Astrocyte (in vitro differentiated cells and primary cell): ENCODE data around the gene FAM43B. TPM values are rescaled to one million over a fixed set of nuclear protein-coding genes. Genes with fewer than 3 reads are reported as not detected.
A peak's percentile ranks its signal among the peaks of the same experiment; 100 is the strongest.

Source experiments
- DNase-seq: peaks from one replicate; pipeline ENCODE4 v3.0.0-alpha.2; 2010; ENCODE audit warnings: low read depth
- FAIRE-seq: peaks from 2 replicates; lab custom pipeline; 2011; peaks lifted over from hg19 to GRCh38; lab: Jason Lieb, UNC
- H2AFZ ChIP-seq: 2 replicates; pipeline ENCODE4 v1.6.0; 2012; ENCODE audit warnings: low read depth, low read length, inconsistent platforms
- H3K27ac ChIP-seq: 2 replicates; pipeline ENCODE4 v1.5.1; 2011; ENCODE audit warnings: low read depth, low read length, inconsistent platforms
- H3K27me3 ChIP-seq: 2 replicates; pipeline ENCODE4 v1.6.0; 2011; ENCODE audit warnings: low read length, inconsistent platforms; ENCODE audit not compliant: insufficient read depth
- H3K36me3 ChIP-seq: 2 replicates; pipeline ENCODE4 v1.5.1; 2011; ENCODE audit warnings: low read length, inconsistent platforms; ENCODE audit not compliant: insufficient read depth
- H3K4me1 ChIP-seq: 2 replicates; pipeline ENCODE4 v1.5.1; 2011; ENCODE audit warnings: low read length, inconsistent platforms; ENCODE audit not compliant: insufficient read depth
- H3K4me2 ChIP-seq: 2 replicates; pipeline ENCODE4 v1.6.0; 2012; ENCODE audit warnings: low read length, inconsistent platforms
- H3K4me3 ChIP-seq: 2 replicates; pipeline ENCODE4 v1.5.1; 2011; ENCODE audit warnings: low read depth, mild to moderate bottlenecking, low read length, inconsistent platforms; ENCODE audit not compliant: insufficient read depth
- H3K79me2 ChIP-seq: 2 replicates; pipeline ENCODE4 v1.6.0; 2012; ENCODE audit warnings: mild to moderate bottlenecking, low read length, inconsistent platforms; ENCODE audit not compliant: insufficient read depth
- H3K9ac ChIP-seq: 2 replicates; pipeline ENCODE4 v1.6.0; 2012; ENCODE audit warnings: mild to moderate bottlenecking, low read length, inconsistent platforms
- H3K9me3 ChIP-seq: 2 replicates; pipeline ENCODE4 v1.5.1; 2012; ENCODE audit warnings: low read depth, mild to moderate bottlenecking, low read length, inconsistent platforms; ENCODE audit not compliant: insufficient read depth
- H4K20me1 ChIP-seq: 2 replicates; pipeline ENCODE4 v1.6.0; 2012; ENCODE audit warnings: low read length, inconsistent platforms; ENCODE audit not compliant: insufficient read depth
- H3K27ac Mint-ChIP-seq: one replicate; pipeline ENCODE4 v1.8.0; 2021; ENCODE audit warnings: mild to moderate bottlenecking, mixed read lengths; ENCODE audit not compliant: unreplicated experiment
- H3K27me3 Mint-ChIP-seq: one replicate; pipeline ENCODE4 v1.8.0; 2021; ENCODE audit warnings: low read depth, mixed read lengths; ENCODE audit not compliant: unreplicated experiment
- H3K36me3 Mint-ChIP-seq: one replicate; pipeline ENCODE4 v1.8.0; 2021; ENCODE audit warnings: low read depth, mixed read lengths; ENCODE audit not compliant: unreplicated experiment
- H3K4me1 Mint-ChIP-seq: one replicate; pipeline ENCODE4 v1.8.0; 2021; ENCODE audit warnings: low read depth, mixed read lengths; ENCODE audit not compliant: unreplicated experiment
- H3K4me3 Mint-ChIP-seq: one replicate; pipeline ENCODE4 v1.8.0; 2021; ENCODE audit warnings: mild to moderate bottlenecking, moderate library complexity, mixed read lengths; ENCODE audit not compliant: unreplicated experiment
- H3K9me3 Mint-ChIP-seq: one replicate; pipeline ENCODE4 v1.8.0; 2021; ENCODE audit warnings: mild to moderate bottlenecking, mixed read lengths; ENCODE audit not compliant: unreplicated experiment
- EZH2 ChIP-seq: IDR thresholded peaks from 2 replicates; pipeline ENCODE4 v1.6.1; 2012; ENCODE audit warnings: mild to moderate bottlenecking, low read length, inconsistent platforms; ENCODE audit not compliant: insufficient read depth
- total RNA-seq: library from RNA; stranded (reverse); gene quantifications from 2 replicates; pipeline ENCODE4 v1.2.1, GENCODE V29; 2021
- TF ChIP-seq, protein P1 (sequence below): IDR thresholded peaks from 2 replicates; pipeline ENCODE4 v1.5.1; 2011; ENCODE audit warnings: low read depth, mild to moderate bottlenecking, inconsistent platforms, low read length, moderate library complexity; ENCODE audit not compliant: insufficient read depth

Gene FAM43B
- total RNA-seq, 1 donor from 2014 or later = 0.27 TPM

DNA sequence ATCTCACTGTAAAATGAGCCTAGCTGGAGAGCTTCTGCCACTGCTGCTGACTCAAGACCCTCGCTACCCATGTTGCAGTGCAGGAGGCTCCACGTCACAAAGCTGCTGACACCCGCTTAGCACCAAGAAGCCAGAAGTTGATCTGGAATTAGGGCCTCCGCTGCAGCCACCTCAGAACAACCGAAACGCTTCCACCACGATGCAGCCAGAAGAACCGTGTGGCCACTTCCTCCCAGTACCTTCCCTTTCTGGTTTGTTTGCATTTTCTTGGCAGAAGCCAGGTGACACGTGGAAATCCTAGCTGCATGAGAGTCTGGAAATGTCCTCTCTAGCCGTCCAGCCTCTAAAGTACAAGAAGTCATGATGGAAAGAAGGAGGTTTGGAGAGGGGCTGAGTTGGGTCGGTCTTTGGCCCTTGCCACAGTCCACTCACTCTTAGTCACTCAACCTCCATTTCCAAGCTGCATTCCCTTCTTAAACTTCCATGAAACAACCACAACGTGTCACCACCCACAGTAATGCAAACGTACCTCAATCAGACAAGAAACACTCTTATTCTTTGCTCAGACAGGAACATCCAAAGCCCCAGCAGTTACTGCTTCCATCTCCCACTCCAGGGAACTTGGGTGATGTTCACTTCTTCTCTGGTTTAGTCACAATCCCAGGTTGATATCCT, 26.5 kb downstream of the FAM43B start:
- Histone ChIP-seq H3K4me1 (peaks cover 5% of the 10 kb centered on the region), H3K9ac (no peak overlapping the region), H3K9me3 (no peaks in the 10 kb centered on the region), H3K27me3 (peaks cover 7% of the 10 kb centered on the region), H4K20me1 (no peaks in the 10 kb centered on the region), H3K27ac (no peak overlapping the region), H2AFZ (peak overlapping the region; percentile 6), H3K4me2 (no peak overlapping the region), H3K4me3 (no peak overlapping the region), H3K79me2 (no peaks in the 10 kb centered on the region), H3K36me3 (no peaks in the 10 kb centered on the region)
- Mint-ChIP-seq H3K4me1 (no peaks in the 10 kb centered on the region), H3K27ac (no peak overlapping the region), H3K4me3 (no peak overlapping the region), H3K9me3 (no peaks in the 10 kb centered on the region), H3K36me3 (no peaks in the 10 kb centered on the region), H3K27me3 (peaks cover 13% of the 10 kb centered on the region)
- no peak for FAIRE-seq
- peak; percentile 57 for DNase-seq
- no peak for TF ChIP-seq EZH2
- TF ChIP-seq, protein P1, sequence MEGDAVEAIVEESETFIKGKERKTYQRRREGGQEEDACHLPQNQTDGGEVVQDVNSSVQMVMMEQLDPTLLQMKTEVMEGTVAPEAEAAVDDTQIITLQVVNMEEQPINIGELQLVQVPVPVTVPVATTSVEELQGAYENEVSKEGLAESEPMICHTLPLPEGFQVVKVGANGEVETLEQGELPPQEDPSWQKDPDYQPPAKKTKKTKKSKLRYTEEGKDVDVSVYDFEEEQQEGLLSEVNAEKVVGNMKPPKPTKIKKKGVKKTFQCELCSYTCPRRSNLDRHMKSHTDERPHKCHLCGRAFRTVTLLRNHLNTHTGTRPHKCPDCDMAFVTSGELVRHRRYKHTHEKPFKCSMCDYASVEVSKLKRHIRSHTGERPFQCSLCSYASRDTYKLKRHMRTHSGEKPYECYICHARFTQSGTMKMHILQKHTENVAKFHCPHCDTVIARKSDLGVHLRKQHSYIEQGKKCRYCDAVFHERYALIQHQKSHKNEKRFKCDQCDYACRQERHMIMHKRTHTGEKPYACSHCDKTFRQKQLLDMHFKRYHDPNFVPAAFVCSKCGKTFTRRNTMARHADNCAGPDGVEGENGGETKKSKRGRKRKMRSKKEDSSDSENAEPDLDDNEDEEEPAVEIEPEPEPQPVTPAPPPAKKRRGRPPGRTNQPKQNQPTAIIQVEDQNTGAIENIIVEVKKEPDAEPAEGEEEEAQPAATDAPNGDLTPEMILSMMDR = no peak

DNA sequence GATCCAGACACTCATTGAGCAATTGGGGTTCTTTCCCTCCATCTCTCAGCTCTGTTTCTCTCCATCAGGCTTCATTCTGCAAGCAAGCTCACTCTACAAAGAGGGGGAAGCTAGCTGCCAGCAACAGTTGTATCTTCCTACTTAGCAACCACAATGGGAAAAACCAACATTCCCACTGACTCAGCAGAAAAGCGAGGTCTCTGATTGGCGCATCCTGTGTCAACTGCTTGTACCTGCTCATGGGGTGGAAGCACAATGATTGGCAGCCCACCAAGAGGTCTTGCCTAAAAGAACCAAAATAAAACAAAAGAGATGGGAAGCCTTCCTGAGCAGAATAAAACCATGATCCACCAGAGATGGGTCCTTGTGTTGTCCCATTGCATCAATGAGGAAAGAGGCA, 32.5 kb downstream of the FAM43B start:
- Histone ChIP-seq H3K36me3 (no peaks in the 10 kb centered on the region), H3K4me3 (no peak overlapping the region), H2AFZ (no peak overlapping the region), H4K20me1 (no peaks in the 10 kb centered on the region), H3K79me2 (no peaks in the 10 kb centered on the region), H3K27me3 (peaks cover under 1% of the 10 kb centered on the region), H3K4me2 (no peak overlapping the region), H3K9me3 (no peaks in the 10 kb centered on the region), H3K4me1 (peaks cover 7% of the 10 kb centered on the region), H3K9ac (no peak overlapping the region), H3K27ac (no peak overlapping the region)
- peaks cover 20% of the 10 kb centered on the region for H3K27me3 Mint-ChIP-seq
- no peaks in the 10 kb centered on the region for H3K9me3 Mint-ChIP-seq
- H3K36me3 Mint-ChIP-seq = no peaks in the 10 kb centered on the region
- peaks cover 1% of the 10 kb centered on the region for H3K4me1 Mint-ChIP-seq
- no peak for TF ChIP-seq EZH2
- TF ChIP-seq, protein P1 = no peak
- no peak overlapping the region for H3K4me3 Mint-ChIP-seq
- H3K27ac Mint-ChIP-seq = no peak overlapping the region
- DNase-seq (peak; percentile 33), FAIRE-seq (no peak)

DNA sequence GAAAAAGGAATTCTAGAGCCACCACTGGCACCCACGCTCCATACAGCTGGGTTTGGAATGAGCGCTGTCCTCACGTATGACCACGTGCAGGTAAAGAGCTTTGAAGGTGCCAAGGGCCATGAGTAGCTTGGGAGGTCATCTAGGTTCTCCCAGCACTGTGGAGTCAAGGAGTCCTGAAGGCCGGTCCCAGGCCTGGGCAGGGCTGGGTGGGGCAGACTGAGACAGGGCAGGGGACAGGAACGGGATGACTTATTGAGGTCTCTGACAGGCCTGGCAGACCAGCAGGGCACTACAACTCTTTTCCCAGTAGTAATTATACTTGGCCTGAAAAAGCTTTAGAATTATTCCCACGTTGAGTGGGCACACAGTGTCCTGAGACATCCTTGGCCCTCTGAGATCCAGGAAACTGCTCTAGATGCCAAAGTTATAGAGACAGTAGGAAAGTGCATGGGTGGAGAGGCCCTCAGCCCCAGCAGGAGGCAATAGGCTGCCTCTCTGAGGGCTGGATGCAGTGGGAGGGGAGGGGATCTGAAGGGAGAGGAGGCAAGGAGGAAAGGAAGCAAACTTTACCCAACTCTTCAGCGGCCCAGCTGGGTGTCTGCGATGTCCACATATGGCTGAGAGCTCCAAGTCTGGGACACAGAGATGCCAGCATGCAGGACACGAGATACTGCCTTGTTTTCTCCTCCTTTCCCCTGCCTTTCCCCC, 34.7 kb downstream of the FAM43B start:
- Histone ChIP-seq H3K9ac (no peak overlapping the region), H3K9me3 (no peaks in the 10 kb centered on the region), H3K4me2 (no peak overlapping the region), H3K27ac (no peak overlapping the region), H3K4me3 (no peak overlapping the region), H4K20me1 (no peaks in the 10 kb centered on the region), H3K79me2 (no peaks in the 10 kb centered on the region), H3K36me3 (no peaks in the 10 kb centered on the region), H3K4me1 (peaks cover 11% of the 10 kb centered on the region), H3K27me3 (peaks cover 3% of the 10 kb centered on the region), H2AFZ (no peak overlapping the region)
- Mint-ChIP-seq H3K36me3 (no peaks in the 10 kb centered on the region), H3K4me3 (no peak overlapping the region), H3K4me1 (peaks cover 3% of the 10 kb centered on the region), H3K27ac (no peak overlapping the region), H3K9me3 (no peaks in the 10 kb centered on the region), H3K27me3 (peaks cover 30% of the 10 kb centered on the region)
- no peak for FAIRE-seq
- TF ChIP-seq EZH2 = no peak
- no peak for DNase-seq
